Naive thymus-derived CD4-positive, alpha-beta T cell (primary cell): ENCODE measurements around the gene EIF4A2. TPM values are rescaled to one million over a fixed set of nuclear protein-coding genes. Genes with fewer than 3 reads are reported as not detected.
"Not testable (repeated sequence)": the region's sequence is repeated elsewhere in the genome, so short reads cannot be mapped to it uniquely, and the experiment has no call there.

ENCODE experiments used
- ATAC-seq: fragments of 150-1000 bp; cut with Tn5 transposase; 2 replicates; pipeline ENCODE4 v1.10.0; 2021; ENCODE audit warnings: mild to moderate bottlenecking, moderate library complexity
- CTCF ChIA-PET: fragments of 350-600 bp; sonication (Branson Sonifier 250); formaldehyde crosslinking; loops from one replicate; lab custom pipeline; 2021; ENCODE audit warnings: antibody characterized with exemption; lab: Charles Lee
- POLR2A ChIA-PET: fragments of 350-600 bp; sonication (Branson Sonifier 250); formaldehyde crosslinking; loops from one replicate; lab custom pipeline; 2021; ENCODE audit warnings: antibody characterized with exemption, inconsistent platforms; lab: Charles Lee
- DNase-seq, 9 donors: peaks; one replicate each; pipeline versions ENCODE4 v3.0.0 to v3.0.0-alpha.2; 2020 to 2022; ENCODE audit warnings: mixed read lengths in 1 of 9
- H3K27ac ChIP-seq: one replicate; pipeline ENCODE4 v1.7.0; 2013; ENCODE audit warnings: mild to moderate bottlenecking, low read depth, low read length, moderate library complexity
- H3K27me3 ChIP-seq, 2 donors: one replicate each; pipeline ENCODE4 v1.7.0; 2013; ENCODE audit warnings: low read length in 2 of 2, mild to moderate bottlenecking in 2 of 2, moderate library complexity in 2 of 2; ENCODE audit not compliant: control insufficient read depth in 2 of 2, insufficient read depth in 2 of 2
- H3K36me3 ChIP-seq, 3 experiments: 1 replicate in 2 of 3; 2 replicates in 1 of 3; pipeline ENCODE4 v1.7.0; 2013; ENCODE audit warnings: low read length in 3 of 3, mild to moderate bottlenecking in 3 of 3, moderate library complexity in 1 of 3; ENCODE audit not compliant: insufficient read depth in 3 of 3, control insufficient read depth in 2 of 3
- H3K4me1 ChIP-seq, 2 donors: one replicate each; pipeline ENCODE4 v1.7.0; 2013; ENCODE audit warnings: low read length in 2 of 2, mild to moderate bottlenecking in 2 of 2, moderate library complexity in 1 of 2; ENCODE audit not compliant: control insufficient read depth in 2 of 2, insufficient read depth in 2 of 2
- H3K4me3 ChIP-seq: 2 replicates; pipeline ENCODE4 v1.7.0; 2013; ENCODE audit warnings: mild to moderate bottlenecking, low read length
- H3K9me3 ChIP-seq, 3 experiments: 1 replicate in 2 of 3; 2 replicates in 1 of 3; pipeline ENCODE4 v1.7.0; 2013; ENCODE audit warnings: low read length in 3 of 3; ENCODE audit not compliant: control insufficient read depth in 2 of 3
- H3K27ac Mint-ChIP-seq, 9 donors: one replicate each; pipeline ENCODE4 v1.8.0; 2020 to 2022; ENCODE audit warnings: mixed read lengths in 9 of 9, mild to moderate bottlenecking in 8 of 9, moderate library complexity in 5 of 9, inconsistent platforms in 2 of 9
- H3K27me3 Mint-ChIP-seq, 5 donors: one replicate each; pipeline ENCODE4 v1.8.0; 2021 to 2022; ENCODE audit warnings: mixed read lengths in 5 of 5, mild to moderate bottlenecking in 1 of 5
- H3K36me3 Mint-ChIP-seq, 5 donors: one replicate each; pipeline ENCODE4 v1.8.0; 2020 to 2022; ENCODE audit warnings: mixed read lengths in 5 of 5, mild to moderate bottlenecking in 3 of 5, inconsistent platforms in 1 of 5
- H3K4me1 Mint-ChIP-seq, 7 donors: one replicate each; pipeline ENCODE4 v1.8.0; 2020 to 2022; ENCODE audit warnings: mixed read lengths in 7 of 7, mild to moderate bottlenecking in 3 of 7, inconsistent platforms in 1 of 7
- H3K4me3 Mint-ChIP-seq, 10 donors: one replicate each; pipeline ENCODE4 v1.8.0; 2020 to 2022; ENCODE audit warnings: mild to moderate bottlenecking in 10 of 10, mixed read lengths in 10 of 10, moderate library complexity in 6 of 10, inconsistent platforms in 2 of 10
- H3K9me3 Mint-ChIP-seq, 11 donors: one replicate each; pipeline ENCODE4 v1.8.0; 2020 to 2022; ENCODE audit warnings: mixed read lengths in 11 of 11, mild to moderate bottlenecking in 4 of 11, inconsistent platforms in 1 of 11, moderate library complexity in 1 of 11
- intact Hi-C, 2 donors: fragments of 100-400 bp; cut with micrococcal nuclease; formaldehyde crosslinking; loops; one replicate each; pipeline ENCODE4 v1.15.1; 2023
- polyA plus RNA-seq, 2 donors: library from polyadenylated mRNA; unstranded; fragments of 300-500 nt; fragmentation: Illumina TruSeq; gene quantifications; one replicate each; pipeline ENCODE4 v1.2.3, GENCODE V29; 2021
- total RNA-seq, 6 experiments: library from RNA in 5 of 6; stranded (reverse) in 5 of 6; gene quantifications; 1 replicate in 5 of 6; 2 replicates in 1 of 6; pipeline ENCODE4 v1.2.3 and lab custom pipeline; 2021 to 2026

Gene EIF4A2
- total and polyA plus RNA-seq, 7 experiments from 2014 or later, result 237 to 804 (median 626) TPM

DNA sequence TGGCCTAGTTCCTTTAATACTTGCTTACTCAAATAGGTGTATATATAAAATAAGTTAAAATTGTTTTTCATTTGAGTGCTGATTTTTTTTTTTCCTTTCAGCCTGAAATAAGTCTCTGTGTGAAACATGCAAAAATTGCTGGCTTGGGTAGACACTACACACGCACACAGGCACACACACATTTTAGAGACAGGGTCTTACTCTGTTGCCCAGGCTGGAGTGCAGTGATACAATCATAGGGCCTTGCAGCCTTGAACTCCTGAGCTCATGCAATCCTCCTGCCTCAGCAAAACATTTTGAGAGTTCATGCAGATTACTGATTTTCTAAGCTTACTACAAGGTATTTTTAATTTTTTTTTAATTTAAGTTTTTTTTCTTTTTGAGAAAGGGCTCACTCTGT is 35.6 kb downstream of the EIF4A2 start:
- no peaks in the 10 kb centered on the region for H3K36me3 Mint-ChIP-seq
- Histone ChIP-seq H3K36me3 (no peaks in the 10 kb centered on the region), H3K27ac (no peak overlapping the region), H3K4me1 (no peaks in the 10 kb centered on the region), H3K27me3 (no peaks in the 10 kb centered on the region), H3K9me3 (no peaks in the 10 kb centered on the region), H3K4me3 (no peak overlapping the region)
- ChIA-PET CTCF (interaction anchor here (4.9 kb wide), 1 partner anchor 204 kb away, joined by 82 read pairs; the partner anchor contains the start of gene AHSG), POLR2A (no interaction called here)
- no peak overlapping the region for H3K4me3 Mint-ChIP-seq
- peaks cover 0 to 13% (median 0%) of the 10 kb centered on the region in 7 donors for H3K4me1 Mint-ChIP-seq
- ATAC-seq (no peak), DNase-seq (no peak)
- peaks cover 0 to 2% (median 0%) of the 10 kb centered on the region in 5 donors for H3K27me3 Mint-ChIP-seq
- H3K27ac Mint-ChIP-seq, result no peak overlapping the region
- intact Hi-C loops, result no loop called here
- no peaks in the 10 kb centered on the region for H3K9me3 Mint-ChIP-seq

DNA sequence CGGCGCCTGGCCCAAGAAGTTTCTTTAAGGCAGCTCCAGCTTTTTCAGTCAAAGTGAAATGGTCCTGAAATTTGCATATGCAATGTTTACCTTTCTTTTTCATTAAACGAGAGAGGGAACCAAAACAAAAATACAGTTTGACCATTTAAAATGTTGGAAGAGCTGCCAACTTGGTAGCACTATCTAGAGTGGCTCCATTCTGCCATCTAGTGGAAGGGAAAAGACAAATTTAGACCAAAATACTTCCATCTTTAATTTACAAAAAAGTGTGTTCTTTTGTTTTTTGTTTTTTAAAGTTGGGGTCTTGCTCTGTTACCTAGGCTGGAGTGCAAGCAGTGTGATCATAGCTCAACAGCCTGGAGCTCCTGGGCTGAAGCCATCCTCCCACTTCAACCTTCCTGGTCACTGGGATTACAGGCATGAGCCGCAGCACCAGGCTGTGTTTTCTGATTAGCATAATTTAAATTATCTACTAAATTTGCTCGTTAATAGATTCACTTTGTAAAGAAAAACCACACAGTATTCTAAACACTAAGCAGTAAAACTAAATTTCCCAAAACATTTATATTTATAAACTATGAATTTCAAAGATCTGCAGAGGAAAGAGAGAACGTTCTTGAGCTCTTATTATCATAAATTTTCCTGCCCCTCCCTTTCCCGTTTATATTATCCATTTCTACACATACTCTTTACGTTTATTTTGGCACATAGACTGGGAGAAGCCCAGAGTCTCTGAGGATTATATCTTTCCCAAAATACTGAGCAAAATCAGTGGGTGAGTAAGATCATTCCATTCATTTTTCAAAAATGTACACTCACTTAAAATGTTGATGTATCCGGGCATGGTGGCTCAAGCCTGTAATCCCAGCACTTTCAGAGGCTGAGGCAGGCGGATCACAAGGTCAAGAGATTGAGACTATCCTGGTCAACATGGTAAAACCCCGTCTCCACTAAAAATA is 38.3 kb downstream of the EIF4A2 start:
- Mint-ChIP-seq H3K36me3 (no peaks in the 10 kb centered on the region), H3K27me3 (peaks cover 13 to 23% (median 18%) of the 10 kb centered on the region in 5 donors), H3K27ac (no peak overlapping the region), H3K9me3 (no peaks in the 10 kb centered on the region), H3K4me3 (no peak overlapping the region), H3K4me1 (peaks cover 9 to 20% (median 12%) of the 10 kb centered on the region in 7 donors)
- H3K27me3 ChIP-seq, result peaks cover 0 to 14% of the 10 kb centered on the region in 2 donors
- H3K4me3 ChIP-seq, result no peak overlapping the region
- ChIA-PET CTCF (interaction anchor here (0.8 to 4.9 kb wide), 13 partner anchors 12 to 281 kb away, joined by 3 to 82 read pairs (median 4); partner anchors contain the start of gene AHSG), POLR2A (interaction anchor here (0.8 to 2.5 kb wide), 6 partner anchors 12 to 342 kb away, joined by 3 to 17 read pairs (median 4); partner anchors contain the start of gene EIF4A2)
- ATAC-seq (peak; percentile 46), DNase-seq (peak in 5 of 9 donors; percentile 37 to 49 (median 45))
- peaks cover 6 to 11% of the 10 kb centered on the region in 2 donors for H3K4me1 ChIP-seq
- intact Hi-C loops, result loop anchor here (1.0 to 10.0 kb wide), 5 partner anchors 99 to 847 kb away; no protein-coding TSS in a partner anchor
- no peaks in the 10 kb centered on the region for H3K9me3 ChIP-seq
- no peak overlapping the region for H3K27ac ChIP-seq
- H3K36me3 ChIP-seq, result no peaks in the 10 kb centered on the region

DNA sequence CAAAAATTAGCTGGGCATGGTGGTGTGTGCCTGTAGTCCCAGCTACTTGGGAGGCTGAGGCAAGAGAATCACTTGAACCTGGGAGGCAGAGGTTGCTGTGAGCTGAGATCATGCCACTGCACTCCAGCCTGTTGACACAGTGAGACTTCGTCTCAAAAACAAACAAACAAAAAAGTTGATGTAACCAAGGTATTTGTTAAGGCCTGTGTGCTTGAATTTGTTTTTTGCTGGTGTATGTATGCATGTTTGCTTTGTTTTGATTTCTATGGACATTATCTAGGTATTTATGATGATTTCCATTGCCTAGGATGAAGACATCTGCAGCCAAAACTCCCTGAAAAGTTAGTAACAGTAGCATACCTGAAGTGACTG is 39.0 kb downstream of the EIF4A2 start:
- POLR2A ChIA-PET, result interaction anchor here (0.8 to 1.1 kb wide), 2 partner anchors 12 to 341 kb away, joined by 3 to 4 read pairs; no protein-coding TSS in a partner anchor
- not testable (repeated sequence) for H3K36me3 Mint-ChIP-seq

DNA sequence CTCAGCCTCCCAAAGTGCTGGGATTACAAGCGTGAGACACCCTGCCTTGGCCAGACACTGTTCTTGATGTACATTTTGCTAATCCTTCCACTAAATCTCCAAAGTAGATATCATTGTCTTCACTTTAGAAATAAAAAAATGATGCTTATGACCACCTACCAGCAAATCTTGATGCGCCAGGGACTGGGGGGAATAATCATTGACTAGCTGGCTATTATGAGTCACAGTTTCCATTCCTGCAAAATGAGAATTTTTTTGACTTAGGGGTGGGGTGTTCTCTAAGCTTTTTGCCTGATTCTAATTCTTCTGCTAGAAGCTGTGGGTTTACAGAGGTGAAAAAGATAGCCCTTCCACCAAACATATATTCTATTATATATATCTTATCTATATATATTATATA is 40.0 kb downstream of the EIF4A2 start:
- Mint-ChIP-seq H3K27me3 (peaks cover 18 to 28% (median 26%) of the 10 kb centered on the region in 5 donors), H3K9me3 (no peaks in the 10 kb centered on the region), H3K4me1 (peaks cover 14 to 23% (median 18%) of the 10 kb centered on the region in 7 donors), H3K27ac (no peak overlapping the region), H3K36me3 (no peaks in the 10 kb centered on the region), H3K4me3 (no peak overlapping the region)
- intact Hi-C loops, result loop anchor here in 1 of 2 donors (10.0 kb wide), 1 partner anchor 849 kb away; no protein-coding TSS in a partner anchor
- ChIA-PET POLR2A (interaction anchor here (0.9 kb wide), 1 partner anchor 40 kb away, joined by 3 read pairs; the partner anchor contains the start of gene EIF4A2), CTCF (interaction anchor here (0.7 kb wide), 1 partner anchor 208 kb away, joined by 3 read pairs; no protein-coding TSS in a partner anchor)
- no peak for ATAC-seq
- Histone ChIP-seq H3K27ac (no peak overlapping the region), H3K27me3 (peaks cover 0 to 14% of the 10 kb centered on the region in 2 donors), H3K4me3 (no peak overlapping the region), H3K4me1 (peaks cover 6 to 19% of the 10 kb centered on the region in 2 donors), H3K36me3 (no peaks in the 10 kb centered on the region), H3K9me3 (no peaks in the 10 kb centered on the region)
- no peak for DNase-seq

More for the DNA sequence above, 39.0 kb downstream of the EIF4A2 start:
- not testable (repeated sequence) for H3K27ac Mint-ChIP-seq, H3K36me3 ChIP-seq, H3K27ac ChIP-seq, H3K9me3 ChIP-seq, H3K4me3 ChIP-seq, H3K9me3 Mint-ChIP-seq, ATAC-seq, H3K4me3 Mint-ChIP-seq, DNase-seq
- Mint-ChIP-seq H3K4me1 (peaks cover 9 to 20% (median 13%) of the 10 kb centered on the region in 7 donors), H3K27me3 (peaks cover 14 to 23% (median 19%) of the 10 kb centered on the region in 5 donors)
- Histone ChIP-seq H3K27me3 (peaks cover 0 to 14% of the 10 kb centered on the region in 2 donors), H3K4me1 (peaks cover 6 to 11% of the 10 kb centered on the region in 2 donors)
- intact Hi-C loops, result loop anchor here in 1 of 2 donors (10.0 kb wide), 1 partner anchor 848 kb away; no protein-coding TSS in a partner anchor
- CTCF ChIA-PET, result interaction anchor here (1.0 to 4.9 kb wide), 6 partner anchors 11 to 237 kb away, joined by 3 to 82 read pairs (median 4); partner anchors contain the start of gene AHSG

DNA sequence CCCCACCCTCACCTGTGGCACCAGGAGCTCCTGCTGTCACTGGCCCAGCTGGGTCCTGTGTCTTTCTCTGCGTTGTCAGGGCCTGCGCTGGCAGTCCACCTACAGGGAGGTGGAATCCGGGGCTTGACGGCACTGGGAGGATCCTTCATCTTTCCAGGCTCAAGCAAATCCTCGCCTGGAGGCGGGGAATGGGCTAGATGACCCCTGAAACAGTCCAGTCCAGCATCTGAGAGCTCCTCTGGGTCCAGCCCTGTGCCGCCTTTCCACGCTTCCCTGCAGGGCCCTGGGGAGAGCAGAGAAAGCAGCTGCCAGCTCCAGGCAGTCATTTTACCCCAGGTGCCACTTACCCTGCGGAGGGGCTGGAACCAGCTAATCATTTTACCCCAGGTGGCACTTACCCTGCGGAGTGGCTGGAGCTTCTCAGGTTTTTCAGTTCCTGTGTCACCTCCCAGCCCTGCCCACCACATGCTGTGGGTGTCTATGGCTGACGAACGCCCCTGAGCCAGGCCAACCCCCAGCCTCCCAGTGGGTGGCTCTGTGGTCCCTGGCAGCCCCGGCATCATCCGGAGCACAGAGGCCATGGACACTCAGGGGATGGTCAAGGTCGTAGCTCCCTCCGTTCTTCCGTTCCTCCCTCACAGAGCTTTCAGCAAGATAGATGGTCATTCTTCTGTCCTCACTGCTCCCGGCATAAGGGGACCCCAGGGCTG is 41.2 kb downstream of the EIF4A2 start:
- peak overlapping the region in 1 of 10 donors; percentile 80 for H3K4me3 Mint-ChIP-seq
- peaks cover 15 to 24% (median 20%) of the 10 kb centered on the region in 7 donors for H3K4me1 Mint-ChIP-seq
- Histone ChIP-seq H3K27me3 (peaks cover 0 to 18% of the 10 kb centered on the region in 2 donors), H3K4me1 (peaks cover 6 to 21% of the 10 kb centered on the region in 2 donors), H3K36me3 (no peaks in the 10 kb centered on the region), H3K27ac (no peak overlapping the region), H3K9me3 (no peaks in the 10 kb centered on the region), H3K4me3 (no peak overlapping the region)
- ATAC-seq, result no peak
- H3K27me3 Mint-ChIP-seq, result peaks cover 24 to 35% (median 35%) of the 10 kb centered on the region in 5 donors
- intact Hi-C loops, result loop anchor here (5.0 to 10.0 kb wide), 2 partner anchors 850 to 887 kb away; partner anchors contain the start of gene TRA2B (in 1 of the 2)
- no peak overlapping the region for H3K27ac Mint-ChIP-seq
- DNase-seq, result no peak
- no peaks in the 10 kb centered on the region for H3K9me3 Mint-ChIP-seq
- no peaks in the 10 kb centered on the region for H3K36me3 Mint-ChIP-seq
- CTCF ChIA-PET, result interaction anchor here (0.6 to 1.4 kb wide), 4 partner anchors 25 to 210 kb away, joined by 3 to 9 read pairs (median 6); no protein-coding TSS in a partner anchor
- POLR2A ChIA-PET, result interaction anchor here (0.7 to 4.3 kb wide), 4 partner anchors 12 to 41 kb away, joined by 3 to 39 read pairs (median 6); partner anchors contain the start of genes EIF4A2 and RFC4
